ENCODE results near the gene SLC35E1.

DNA sequence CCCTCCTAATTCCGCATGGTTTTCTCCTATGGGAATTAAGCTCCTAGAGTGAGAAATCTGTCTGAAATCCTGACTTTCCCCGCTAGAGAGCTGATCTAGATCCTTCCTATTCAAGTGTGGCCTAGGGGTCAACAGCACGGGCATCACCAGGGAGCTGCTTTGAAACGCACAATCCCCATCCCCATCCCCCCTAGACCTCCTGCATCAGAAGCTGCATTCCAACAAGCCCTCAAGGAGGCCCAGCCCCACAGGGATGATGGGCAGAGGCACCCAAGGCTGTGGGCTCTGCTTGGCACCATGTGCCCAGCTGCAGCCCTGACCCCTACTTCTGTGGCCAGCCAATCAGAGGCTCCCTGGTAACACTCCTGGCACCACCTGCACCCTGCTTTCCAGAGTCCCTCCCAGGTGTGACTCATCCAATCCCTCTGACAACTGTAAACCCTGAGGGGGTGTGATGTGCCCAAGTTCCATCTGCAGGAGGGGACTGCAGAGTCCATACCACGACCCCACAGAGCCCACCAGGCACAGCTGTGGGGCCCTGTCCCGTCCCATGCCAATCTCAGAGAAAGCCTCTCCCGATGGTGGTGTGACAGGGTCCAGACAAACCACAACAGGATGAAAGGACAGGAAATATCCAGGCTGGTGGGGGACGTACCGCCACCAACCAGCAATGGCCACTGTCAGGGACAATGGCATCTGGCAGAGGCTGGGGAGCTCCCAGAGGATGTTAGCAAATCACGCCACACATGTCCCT, 19.8 kb upstream of the SLC35E1 start:
- TF ChIP-seq CEBPB (IDR thresholded peaks at IDR 0.05; ENCODE audit: borderline replicate concordance, low read depth, low read length) (no peak), ZNF747 (CRISPR knock-in tag; IDR thresholded peaks at IDR 0.05; ENCODE audit: borderline replicate concordance) (no peak), KAT7 (CRISPR knock-in tag; IDR thresholded peaks at IDR 0.05; ENCODE audit: borderline replicate concordance) (no peak), TAF1 (CRISPR knock-in tag; IDR thresholded peaks at IDR 0.05) (no peak), POLR2A (IDR thresholded peaks at IDR 0.05; ENCODE audit: insufficient read depth in 1 of 2, low read depth in 2 of 2, low read length in 2 of 2) (no peak), EZH2 (conservative IDR thresholded peaks at IDR 0.05; ENCODE audit: low read depth, low read length) (no peak), ZNF343 (CRISPR knock-in tag; IDR thresholded peaks at IDR 0.05) (no peak), HDAC2 (CRISPR knock-in tag; IDR thresholded peaks at IDR 0.05) (no peak), ZNF558 (CRISPR knock-in tag; IDR thresholded peaks at IDR 0.05; ENCODE audit: borderline replicate concordance) (no peak), JUNB (CRISPR knock-in tag; IDR thresholded peaks at IDR 0.05; ENCODE audit: borderline replicate concordance) (no peak)
- TF ChIP-seq, protein P1, sequence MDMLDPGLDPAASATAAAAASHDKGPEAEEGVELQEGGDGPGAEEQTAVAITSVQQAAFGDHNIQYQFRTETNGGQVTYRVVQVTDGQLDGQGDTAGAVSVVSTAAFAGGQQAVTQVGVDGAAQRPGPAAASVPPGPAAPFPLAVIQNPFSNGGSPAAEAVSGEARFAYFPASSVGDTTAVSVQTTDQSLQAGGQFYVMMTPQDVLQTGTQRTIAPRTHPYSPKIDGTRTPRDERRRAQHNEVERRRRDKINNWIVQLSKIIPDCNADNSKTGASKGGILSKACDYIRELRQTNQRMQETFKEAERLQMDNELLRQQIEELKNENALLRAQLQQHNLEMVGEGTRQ (IDR thresholded peaks at IDR 0.05; ENCODE audit: low read depth, low read length) = no peak
- TF ChIP-seq, protein P1 (CRISPR knock-in tag; IDR thresholded peaks at IDR 0.05; ENCODE audit: borderline replicate concordance) = no peak
- TF ChIP-seq, protein P2, sequence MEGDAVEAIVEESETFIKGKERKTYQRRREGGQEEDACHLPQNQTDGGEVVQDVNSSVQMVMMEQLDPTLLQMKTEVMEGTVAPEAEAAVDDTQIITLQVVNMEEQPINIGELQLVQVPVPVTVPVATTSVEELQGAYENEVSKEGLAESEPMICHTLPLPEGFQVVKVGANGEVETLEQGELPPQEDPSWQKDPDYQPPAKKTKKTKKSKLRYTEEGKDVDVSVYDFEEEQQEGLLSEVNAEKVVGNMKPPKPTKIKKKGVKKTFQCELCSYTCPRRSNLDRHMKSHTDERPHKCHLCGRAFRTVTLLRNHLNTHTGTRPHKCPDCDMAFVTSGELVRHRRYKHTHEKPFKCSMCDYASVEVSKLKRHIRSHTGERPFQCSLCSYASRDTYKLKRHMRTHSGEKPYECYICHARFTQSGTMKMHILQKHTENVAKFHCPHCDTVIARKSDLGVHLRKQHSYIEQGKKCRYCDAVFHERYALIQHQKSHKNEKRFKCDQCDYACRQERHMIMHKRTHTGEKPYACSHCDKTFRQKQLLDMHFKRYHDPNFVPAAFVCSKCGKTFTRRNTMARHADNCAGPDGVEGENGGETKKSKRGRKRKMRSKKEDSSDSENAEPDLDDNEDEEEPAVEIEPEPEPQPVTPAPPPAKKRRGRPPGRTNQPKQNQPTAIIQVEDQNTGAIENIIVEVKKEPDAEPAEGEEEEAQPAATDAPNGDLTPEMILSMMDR (CRISPR knock-in tag; IDR thresholded peaks at IDR 0.05) = no peak
- TF ChIP-seq, protein P3, sequence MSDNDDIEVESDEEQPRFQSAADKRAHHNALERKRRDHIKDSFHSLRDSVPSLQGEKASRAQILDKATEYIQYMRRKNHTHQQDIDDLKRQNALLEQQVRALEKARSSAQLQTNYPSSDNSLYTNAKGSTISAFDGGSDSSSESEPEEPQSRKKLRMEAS (IDR thresholded peaks at IDR 0.05) = no peak

Measured in HepG2 (cell line).